A673 (cell line): Measurements from ENCODE around the gene LEAP2. TPM values are rescaled to one million over a fixed set of nuclear protein-coding genes. Genes with fewer than 3 reads are reported as not detected.

Experiments
- BruUV-seq: library from RNA; stranded (reverse); fragments of 400-500 nt; replicated peaks from 2 replicates; lab custom pipeline; 2021; lab: Mats Ljungman, UMichigan
- CTCF ChIA-PET: fragments of 300-600 bp; sonication (Branson Sonifier 250); formaldehyde crosslinking; loops from one replicate; lab custom pipeline; 2022; ENCODE audit warnings: antibody characterized with exemption; lab: Charles Lee
- POLR2A ChIA-PET: fragments of 300-600 bp; sonication (Branson Sonifier 250); formaldehyde crosslinking; loops from one replicate; lab custom pipeline; 2022; ENCODE audit warnings: antibody characterized with exemption; ENCODE audit not compliant: low non-redundant PET; lab: Charles Lee
- DNase-seq: peaks from one replicate; pipeline ENCODE4 v3.0.0-alpha.2; 2015; ENCODE audit warnings: low spot score
- H3K27ac ChIP-seq: fragments of 200-600 bp; sonication (generic); 2 replicates; pipeline ENCODE4 v1.5.1; 2016; ENCODE audit warnings: mixed run types, low read depth, mild to moderate bottlenecking, mixed read lengths, antibody characterized with exemption, low read length; ENCODE audit not compliant: poor library complexity, severe bottlenecking
- H3K27me3 ChIP-seq: fragments of 200-600 bp; sonication (generic); replicated peaks from 2 replicates; pipeline ENCODE4 v1.6.1; 2017; ENCODE audit warnings: mixed run types, low read depth, mild to moderate bottlenecking, mixed read lengths, antibody characterized with exemption, low read length; ENCODE audit not compliant: insufficient read depth, poor library complexity
- H3K36me3 ChIP-seq: fragments of 200-600 bp; sonication (generic); 2 replicates; pipeline ENCODE4 v1.6.1; 2016; ENCODE audit warnings: mixed run types, mild to moderate bottlenecking, mixed read lengths, antibody characterized with exemption, low read length; ENCODE audit not compliant: insufficient read depth, poor library complexity, severe bottlenecking
- H3K4me1 ChIP-seq: fragments of 200-600 bp; sonication (generic); 2 replicates; pipeline ENCODE4 v1.6.1; 2017; ENCODE audit warnings: mixed run types, mild to moderate bottlenecking, mixed read lengths, antibody characterized with exemption, low read length; ENCODE audit not compliant: insufficient read depth, poor library complexity, severe bottlenecking
- H3K4me3 ChIP-seq: fragments of 200-600 bp; sonication (generic); 2 replicates; pipeline ENCODE4 v1.5.1; 2016; ENCODE audit warnings: low read depth, mixed run types, mild to moderate bottlenecking, mixed read lengths, low read length; ENCODE audit not compliant: poor library complexity, severe bottlenecking
- H3K9me3 ChIP-seq: fragments of 200-600 bp; sonication (generic); 2 replicates; pipeline ENCODE4 v1.6.1; 2016; ENCODE audit warnings: mixed run types, low read depth, mild to moderate bottlenecking, mixed read lengths, antibody characterized with exemption, low read length; ENCODE audit not compliant: poor library complexity, severe bottlenecking
- EZH2 ChIP-seq: fragments of 200-600 bp; sonication (generic); IDR thresholded peaks from 2 replicates; pipeline ENCODE4 v1.6.1; 2017; ENCODE audit warnings: borderline replicate concordance, low read depth, mild to moderate bottlenecking, mixed read lengths, antibody characterized with exemption, low read length; ENCODE audit not compliant: poor library complexity, severe bottlenecking
- intact Hi-C: fragments of 100-400 bp; cut with micrococcal nuclease; formaldehyde crosslinking; loops from one replicate; pipeline ENCODE4 v1.10.0; 2022; ENCODE audit not compliant: unreplicated experiment
- total RNA-seq: library from RNA; stranded (reverse); gene quantifications from 2 replicates; pipeline ENCODE4 v1.2.3, GENCODE V29; 2021
- TF ChIP-seq, protein P1 (sequence below): fragments of 300-800, 200-600 bp; sonication (generic); conservative IDR thresholded peaks from 2 replicates; pipeline ENCODE4 v1.5.1; 2017; ENCODE audit warnings: low read depth, mild to moderate bottlenecking, antibody characterized with exemption, low read length, moderate library complexity, mixed read lengths

LEAP2 gene
- total RNA-seq, 1 experiment from 2014 or later = 2.9 TPM

DNA sequence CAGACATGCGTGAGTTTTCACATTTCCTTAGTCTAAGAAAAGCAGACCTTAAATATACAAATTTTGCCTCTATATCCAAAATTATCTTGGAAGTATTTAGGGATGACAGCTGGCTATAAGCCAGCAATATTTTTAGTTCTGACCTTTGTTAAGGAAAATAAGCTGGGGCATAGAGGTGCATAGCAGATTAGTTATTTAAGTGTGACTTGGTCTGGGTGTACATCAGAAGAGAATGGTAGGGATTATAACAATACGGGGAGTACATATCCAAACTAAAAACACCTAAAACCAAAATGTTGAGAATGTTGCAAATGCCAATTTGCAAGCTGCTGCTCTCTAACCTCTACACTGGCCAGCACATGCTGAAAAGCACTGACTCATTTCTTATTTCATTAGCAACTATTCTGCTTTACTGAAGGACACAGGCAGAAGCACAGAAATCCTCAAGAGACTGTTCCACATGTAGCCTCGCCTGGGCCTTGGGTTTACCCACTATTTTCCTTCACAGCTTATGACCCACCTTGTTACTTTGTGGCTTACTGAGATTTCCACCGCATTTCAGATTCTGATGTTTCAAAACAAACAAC is 22.3 kb downstream of the LEAP2 start:
- ChIA-PET CTCF (no interaction called here), POLR2A (no interaction called here)
- no peaks in the 10 kb centered on the region for H3K4me1 ChIP-seq
- intact Hi-C loops = no loop called here
- H3K9me3 ChIP-seq = no peaks in the 10 kb centered on the region
- H3K27ac ChIP-seq = no peak overlapping the region
- DNase-seq = no peak
- BruUV-seq = no TSS peak
- no peak for TF ChIP-seq EZH2
- TF ChIP-seq, protein P1, sequence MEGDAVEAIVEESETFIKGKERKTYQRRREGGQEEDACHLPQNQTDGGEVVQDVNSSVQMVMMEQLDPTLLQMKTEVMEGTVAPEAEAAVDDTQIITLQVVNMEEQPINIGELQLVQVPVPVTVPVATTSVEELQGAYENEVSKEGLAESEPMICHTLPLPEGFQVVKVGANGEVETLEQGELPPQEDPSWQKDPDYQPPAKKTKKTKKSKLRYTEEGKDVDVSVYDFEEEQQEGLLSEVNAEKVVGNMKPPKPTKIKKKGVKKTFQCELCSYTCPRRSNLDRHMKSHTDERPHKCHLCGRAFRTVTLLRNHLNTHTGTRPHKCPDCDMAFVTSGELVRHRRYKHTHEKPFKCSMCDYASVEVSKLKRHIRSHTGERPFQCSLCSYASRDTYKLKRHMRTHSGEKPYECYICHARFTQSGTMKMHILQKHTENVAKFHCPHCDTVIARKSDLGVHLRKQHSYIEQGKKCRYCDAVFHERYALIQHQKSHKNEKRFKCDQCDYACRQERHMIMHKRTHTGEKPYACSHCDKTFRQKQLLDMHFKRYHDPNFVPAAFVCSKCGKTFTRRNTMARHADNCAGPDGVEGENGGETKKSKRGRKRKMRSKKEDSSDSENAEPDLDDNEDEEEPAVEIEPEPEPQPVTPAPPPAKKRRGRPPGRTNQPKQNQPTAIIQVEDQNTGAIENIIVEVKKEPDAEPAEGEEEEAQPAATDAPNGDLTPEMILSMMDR = no peak
- no peaks in the 10 kb centered on the region for H3K27me3 ChIP-seq
- peaks cover 63% of the 10 kb centered on the region for H3K36me3 ChIP-seq
- H3K4me3 ChIP-seq = no peak overlapping the region

DNA sequence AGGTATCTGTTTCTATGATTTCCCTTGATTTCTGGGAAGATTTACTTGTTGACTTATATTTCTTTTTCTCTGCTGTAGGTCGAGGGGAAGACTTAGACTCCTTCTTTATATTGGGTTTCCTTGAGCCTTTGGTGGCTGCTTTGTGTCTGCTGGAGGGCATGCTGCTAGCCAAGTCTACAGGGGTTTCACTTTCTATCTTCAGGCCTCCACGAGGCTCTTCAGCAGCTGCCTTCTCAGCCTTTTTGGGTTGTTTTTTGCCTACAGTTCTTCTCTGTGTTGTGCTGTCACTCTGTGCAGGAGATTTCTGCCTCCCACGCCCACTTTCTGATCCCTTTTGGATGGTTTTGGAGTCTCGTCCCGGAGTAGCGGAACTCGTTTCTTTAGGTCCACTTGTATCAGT is 23.2 kb downstream of the LEAP2 start:
- ChIA-PET POLR2A (no interaction called here), CTCF (no interaction called here)
- intact Hi-C loops = no loop called here
- Histone ChIP-seq H3K4me3 (no peak overlapping the region), H3K27ac (no peak overlapping the region), H3K36me3 (peaks cover 69% of the 10 kb centered on the region), H3K9me3 (no peaks in the 10 kb centered on the region), H3K4me1 (no peaks in the 10 kb centered on the region), H3K27me3 (no peaks in the 10 kb centered on the region)
- TF ChIP-seq, protein P1 = no peak
- no peak for TF ChIP-seq EZH2
- TSS peak; percentile 39 for BruUV-seq
- no peak for DNase-seq

DNA sequence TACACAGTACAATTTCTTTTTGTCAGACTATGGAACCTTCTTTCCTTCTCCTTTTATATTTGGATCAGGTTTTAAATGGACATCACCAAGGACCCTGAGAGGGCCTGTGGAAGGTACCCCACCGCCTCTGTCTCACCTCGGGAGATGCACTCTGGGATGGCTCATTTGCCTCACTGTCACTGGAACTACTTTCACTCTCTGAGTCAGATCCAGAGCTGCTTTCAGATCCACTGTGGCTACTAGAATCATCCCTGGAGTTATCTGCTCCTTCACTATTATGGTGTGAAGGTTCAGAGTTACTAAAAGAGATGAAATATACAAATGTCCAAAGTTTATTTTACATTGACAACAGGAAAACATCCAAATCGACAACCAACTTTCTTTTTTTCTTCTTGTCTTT is 24.6 kb downstream of the LEAP2 start:
- POLR2A ChIA-PET = no interaction called here
- Histone ChIP-seq H3K4me1 (no peaks in the 10 kb centered on the region), H3K27ac (no peak overlapping the region), H3K36me3 (peaks cover 62% of the 10 kb centered on the region), H3K9me3 (no peaks in the 10 kb centered on the region), H3K4me3 (no peak overlapping the region), H3K27me3 (no peaks in the 10 kb centered on the region)
- TF ChIP-seq, protein P1 = no peak
- TF ChIP-seq EZH2 = no peak
- DNase-seq = no peak
- CTCF ChIA-PET = no interaction called here
- no TSS peak for BruUV-seq
- intact Hi-C loops = no loop called here
